GM19351 (cell line): Measurements from ENCODE around the gene NYAP1.
"Not testable (repeated sequence)": the region's sequence is repeated elsewhere in the genome, so short reads cannot be mapped to it uniquely, and the experiment has no call there.

Experiments used
- ATAC-seq: cut with Tn5 transposase; IDR thresholded peaks from one replicate; pipeline ENCODE4 v1.9.1; 2021; ENCODE audit warnings: mild to moderate bottlenecking, moderate library complexity; ENCODE audit not compliant: unreplicated experiment

Gene NYAP1

GRCh38 chr7:100483722-100484672 lies at the start of gene NYAP1:
Gene NYAP1, plus strand, starts transcription at chr7:100483927. Its CDS starts 1,385 bp downstream, at chr7:100485312.
- no peak for ATAC-seq

DNA sequence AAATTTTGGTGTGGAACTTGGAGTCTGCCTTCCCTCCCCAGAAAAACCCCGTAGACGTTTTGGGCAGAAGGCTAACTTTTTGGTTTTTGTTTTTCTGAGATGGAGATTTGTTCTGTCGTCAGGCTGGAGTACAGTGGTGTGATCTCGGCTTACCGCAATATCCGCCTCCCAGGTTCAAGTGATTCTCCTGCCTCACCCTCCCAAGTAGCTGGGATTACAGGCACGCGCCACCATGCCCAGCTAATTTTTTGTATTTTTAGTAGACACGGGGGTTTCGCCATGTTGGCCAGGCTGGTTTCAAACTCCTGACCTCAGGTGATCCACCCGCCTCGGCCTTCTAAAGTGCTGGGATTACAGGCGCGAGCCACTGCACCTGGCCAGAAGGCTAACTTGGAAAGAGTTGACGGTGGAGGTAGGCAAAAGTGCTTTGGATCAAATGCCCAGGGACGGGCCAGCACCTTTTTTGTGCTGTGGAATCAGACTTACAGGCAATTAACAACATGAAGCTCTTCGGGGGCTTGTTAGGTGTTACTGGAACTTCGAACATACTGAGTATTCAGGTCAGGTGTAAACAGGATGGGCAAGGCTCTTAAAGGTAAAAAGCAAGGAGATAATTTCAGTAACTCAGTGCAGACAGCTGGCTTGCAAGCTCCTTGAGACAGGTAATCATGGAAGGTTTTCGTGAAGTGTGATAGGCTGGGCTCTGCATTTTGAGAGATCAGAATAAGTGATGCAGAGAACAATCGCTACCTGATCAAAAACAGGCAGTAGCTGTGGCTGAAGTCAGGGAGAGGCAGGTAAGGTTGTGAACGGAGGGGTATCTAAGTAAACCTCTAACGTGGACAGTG lies 49.2 kb upstream of the NYAP1 start:
- ATAC-seq: no peak

DNA sequence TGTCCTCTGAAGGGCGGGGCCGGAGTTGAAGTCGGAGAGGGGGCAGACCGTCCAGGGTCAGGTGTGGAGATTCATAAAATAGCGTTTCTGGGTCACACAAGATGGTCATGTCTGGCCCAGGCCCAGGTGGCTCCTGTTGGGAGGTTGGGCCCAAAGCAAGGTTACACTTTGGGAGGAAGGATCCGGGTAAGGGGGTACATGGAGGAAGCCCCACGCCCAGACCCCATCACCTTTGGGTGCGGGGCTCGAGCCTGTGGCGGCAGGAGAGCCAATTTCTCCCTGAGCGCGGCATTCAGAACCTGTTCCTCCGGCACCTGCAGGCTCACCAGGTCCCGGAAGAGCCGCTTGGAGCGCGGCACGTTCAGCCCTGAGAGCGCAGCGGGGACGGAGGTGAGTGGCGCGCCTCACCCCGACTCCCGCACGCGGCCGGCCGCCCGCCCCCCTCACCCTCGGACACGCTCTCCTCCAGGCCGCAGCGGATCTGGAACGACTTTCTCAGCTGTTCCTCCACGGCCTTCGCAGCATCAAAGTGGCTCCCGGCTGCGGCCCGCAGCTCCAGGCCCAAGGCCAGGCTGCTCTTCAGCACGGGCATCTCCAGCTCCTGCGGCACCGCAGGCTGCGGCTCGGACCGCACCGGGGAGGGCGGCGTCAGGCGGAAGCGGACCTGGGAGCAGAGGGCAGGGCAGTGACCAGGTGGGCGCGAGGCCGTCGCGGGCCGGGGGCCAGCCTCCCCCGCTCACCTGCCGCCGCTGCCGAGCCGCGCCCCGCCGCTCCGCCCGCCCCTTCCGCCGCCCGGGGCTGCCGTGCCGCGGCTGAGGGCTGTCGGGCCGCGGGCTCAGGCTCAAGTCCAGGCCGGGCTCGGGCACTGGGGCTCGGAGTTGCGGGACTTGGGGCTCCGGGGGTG lies 48.1 kb upstream of the NYAP1 start:
- ATAC-seq: peak; percentile 25

- no peak for ATAC-seq
Observed at GRCh38 chr7:100437150-100438100, 46.3 kb upstream of the NYAP1 start.

DNA sequence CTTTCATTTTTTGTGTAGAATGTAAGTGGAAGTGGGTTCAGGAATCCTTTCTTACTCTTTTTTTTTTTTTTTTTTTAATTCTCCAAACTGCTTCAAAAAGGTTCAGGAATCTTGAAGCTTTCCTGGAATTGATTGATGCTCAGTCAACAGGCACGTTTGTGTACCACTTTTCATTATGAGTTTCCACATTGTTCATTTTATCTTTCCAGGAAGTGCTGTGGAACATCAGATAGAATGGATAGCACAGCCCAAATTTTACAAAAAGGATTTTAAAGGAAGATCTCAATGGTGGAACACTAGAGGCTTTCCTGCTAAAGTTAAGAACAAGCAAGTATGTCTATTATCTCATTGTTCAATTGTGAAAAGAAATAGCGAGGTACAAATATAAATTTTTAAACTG lies 45.6 kb upstream of the NYAP1 start:
- no peak for ATAC-seq

DNA sequence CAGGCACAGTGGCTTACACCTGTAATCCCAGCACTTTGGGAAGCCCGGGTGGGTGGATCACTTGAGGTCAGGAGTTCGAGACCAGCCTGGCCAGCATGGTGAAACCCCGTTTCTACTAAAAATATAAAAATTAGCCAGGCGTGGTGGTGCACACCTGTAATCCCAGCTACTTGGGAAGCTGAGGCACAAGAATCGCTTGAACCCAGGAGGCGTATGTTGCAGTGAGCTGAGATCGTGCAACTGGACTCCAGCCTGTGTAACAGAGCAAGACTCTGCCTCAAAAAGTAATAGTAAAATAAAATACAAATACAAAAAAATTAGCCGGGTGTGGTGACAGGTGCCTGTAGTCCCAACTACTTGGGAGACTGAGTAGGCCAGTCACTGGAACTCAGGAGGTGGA lies 45.0 kb upstream of the NYAP1 start:
- ATAC-seq: not testable (repeated sequence)

DNA sequence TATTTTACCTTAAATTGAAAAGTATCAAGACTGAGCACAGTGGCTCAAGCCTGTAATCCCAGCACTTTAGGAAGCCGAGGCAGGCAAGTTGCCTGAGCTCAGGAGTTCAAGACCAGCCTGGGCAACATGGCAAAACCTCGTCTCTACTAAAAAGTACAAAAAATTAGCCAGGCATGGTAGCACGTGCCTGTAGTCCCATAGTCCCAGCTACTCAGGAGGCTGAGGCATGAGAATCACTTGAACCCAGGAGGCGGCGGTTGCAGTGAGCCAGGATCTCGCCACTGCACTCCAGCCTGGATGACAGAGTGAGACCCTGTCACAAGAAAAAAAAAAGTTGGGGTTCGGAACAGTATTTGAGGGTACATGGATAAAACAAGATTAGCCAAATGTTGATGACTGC lies 44.5 kb upstream of the NYAP1 start:
- not testable (repeated sequence) for ATAC-seq

DNA sequence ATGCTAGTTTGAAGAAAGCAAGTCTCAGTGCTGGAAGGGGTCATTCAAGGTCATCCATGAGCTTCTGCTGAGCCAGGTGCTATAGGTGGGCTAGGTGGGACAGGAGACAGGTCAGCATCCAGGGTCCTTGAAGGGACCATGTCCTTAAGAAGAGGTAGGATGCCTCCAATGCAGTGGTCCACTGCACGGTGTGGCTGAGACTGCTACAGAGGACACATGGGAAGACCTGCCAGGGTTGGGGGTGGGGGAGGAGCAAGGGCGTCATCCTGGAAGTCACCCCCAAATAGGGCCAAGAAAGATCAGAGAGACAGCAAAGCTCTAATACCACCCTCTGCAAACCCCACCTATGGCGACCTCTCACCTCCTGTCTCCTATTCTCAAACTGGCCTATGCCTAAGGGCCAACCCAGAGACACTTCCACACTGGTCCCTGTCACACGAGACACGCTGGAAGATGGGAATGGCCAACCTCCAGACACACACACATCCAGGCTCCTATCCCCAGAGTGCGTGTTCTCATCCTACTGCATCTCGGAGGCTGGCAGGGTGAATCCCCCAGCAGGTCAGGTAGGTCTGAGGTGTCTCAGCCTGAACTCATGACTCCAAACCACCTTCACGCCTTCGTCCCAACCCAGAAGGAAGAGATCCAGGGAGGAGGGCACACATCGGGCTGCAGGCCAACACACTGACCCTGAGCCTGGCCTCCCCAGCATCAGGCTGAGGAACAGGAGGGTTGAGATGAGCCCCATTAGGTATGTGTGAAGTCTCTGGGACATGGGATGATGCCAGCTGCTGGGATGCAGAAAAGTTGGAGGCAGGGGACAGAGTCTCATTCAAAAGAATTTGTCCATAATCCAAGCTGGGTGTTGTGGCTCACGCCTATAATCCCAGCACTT lies 41.8 kb upstream of the NYAP1 start:
- no peak for ATAC-seq

DNA sequence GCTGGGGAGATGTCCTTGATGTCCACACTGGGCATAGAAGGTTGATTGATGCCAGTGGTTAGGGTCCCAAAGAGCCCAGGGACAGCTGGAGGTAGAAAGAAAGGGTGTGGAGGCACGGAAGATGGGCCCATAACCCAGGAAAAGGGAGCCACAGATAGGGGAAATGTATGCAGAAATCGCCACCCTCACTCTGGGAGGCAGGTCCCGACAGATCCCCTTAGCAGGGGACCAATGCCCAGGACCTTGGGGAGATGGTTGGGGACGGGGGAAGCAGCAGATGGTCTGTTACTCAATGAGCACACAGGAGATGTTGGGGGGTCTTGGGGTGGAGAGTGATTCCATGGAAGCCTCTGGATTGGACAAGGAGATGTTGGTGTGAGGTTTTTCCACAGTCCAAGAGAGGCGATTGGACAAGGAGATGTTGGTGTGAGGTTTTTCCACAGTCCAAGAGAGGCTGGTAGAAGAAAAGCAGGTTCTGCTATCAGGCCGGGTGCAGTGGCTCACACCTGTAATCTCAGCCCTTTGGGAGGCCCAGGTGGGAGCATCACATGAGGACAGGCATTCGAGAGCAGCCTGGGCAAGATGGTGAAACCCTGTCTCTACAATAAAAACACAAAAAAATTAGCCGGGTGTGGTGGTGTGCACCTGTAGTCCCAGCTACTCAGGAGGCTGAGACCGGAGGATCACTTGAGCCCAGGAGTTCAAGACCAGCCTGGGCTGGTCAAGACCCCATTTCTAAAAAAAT lies 40.5 kb upstream of the NYAP1 start:
- ATAC-seq: no peak

DNA sequence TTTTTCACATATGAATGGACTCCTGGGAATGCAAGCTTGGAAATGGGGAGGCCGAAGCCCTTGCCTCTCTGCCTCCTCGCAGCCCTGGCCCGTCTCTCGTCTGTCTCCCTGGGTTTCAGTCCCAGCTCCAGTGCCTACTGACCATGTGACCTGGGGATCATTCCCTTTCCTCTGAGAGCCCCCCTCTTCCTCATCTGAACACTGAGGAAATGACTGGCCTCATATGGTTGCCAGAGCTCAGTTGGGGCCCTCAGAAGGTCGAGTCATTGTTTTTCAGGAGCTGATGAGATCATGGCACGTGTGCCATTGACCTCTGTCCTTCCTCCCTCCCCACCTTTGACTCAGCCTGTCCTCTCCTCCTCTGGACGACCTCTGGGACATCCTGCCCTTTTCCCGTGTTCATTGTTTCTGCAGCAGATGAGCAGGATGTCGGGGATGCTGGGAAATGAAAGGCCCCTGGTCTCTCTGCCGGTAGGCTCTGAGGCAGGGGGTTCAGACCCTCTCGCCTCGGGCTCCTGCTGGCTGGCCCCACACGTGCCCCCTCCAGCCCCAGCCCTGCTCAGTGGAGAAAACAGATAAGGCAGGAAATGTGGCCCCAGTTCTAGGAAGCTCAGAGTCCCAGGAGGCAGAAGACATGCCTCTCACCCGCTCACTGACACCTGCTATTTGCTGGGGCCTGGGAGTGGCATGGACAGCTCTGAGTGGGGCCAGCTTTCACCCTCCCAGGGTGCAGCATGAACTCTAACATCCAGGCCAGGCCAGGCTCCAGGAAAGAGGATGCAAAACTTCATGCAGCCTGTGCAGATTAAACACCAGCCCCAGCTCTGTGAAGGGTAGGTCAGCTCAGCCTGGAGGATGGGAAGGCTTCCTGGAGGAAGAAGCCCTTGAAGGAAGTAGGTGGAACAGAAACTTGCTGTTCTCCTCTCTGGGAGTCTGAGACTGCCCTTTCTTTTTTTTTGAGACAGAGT lies 39.1 kb upstream of the NYAP1 start:
- ATAC-seq: no peak

GRCh38 chr7:100446040-100446439 lies 37.7 kb upstream of the NYAP1 start:
- ATAC-seq: no peak

- ATAC-seq: not testable (repeated sequence)
Observed at GRCh38 chr7:100447363-100447762, 36.4 kb upstream of the NYAP1 start.

DNA sequence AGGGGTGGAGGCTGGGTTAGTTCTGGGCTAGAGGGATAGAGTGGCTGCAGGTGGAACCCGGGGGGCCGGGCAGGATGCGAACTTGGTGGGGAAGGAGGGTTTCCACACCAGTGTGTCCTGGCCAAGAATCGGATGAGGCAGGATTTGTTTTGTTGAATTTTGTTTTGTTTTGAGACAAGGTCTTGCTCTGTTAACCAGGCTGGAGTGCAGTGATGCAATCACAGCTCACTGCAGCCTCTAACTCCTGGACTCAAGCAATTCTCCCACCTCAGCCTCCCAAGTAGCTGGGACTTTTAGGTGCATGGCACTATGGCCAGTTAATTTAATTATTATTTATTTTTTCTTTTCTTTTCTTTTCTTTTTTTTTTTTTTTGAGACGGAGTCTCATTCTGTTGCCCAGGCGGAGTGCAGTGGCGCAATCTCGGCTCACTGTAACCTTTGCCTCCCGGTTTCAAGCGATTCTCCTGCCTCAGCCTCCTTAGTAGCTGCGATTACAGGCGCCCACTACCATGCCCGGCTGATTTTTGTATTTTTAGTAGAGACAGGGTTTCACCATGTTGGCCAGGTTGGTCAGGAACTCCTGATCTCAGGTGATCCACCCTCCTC lies 34.4 kb upstream of the NYAP1 start:
- no peak for ATAC-seq

DNA sequence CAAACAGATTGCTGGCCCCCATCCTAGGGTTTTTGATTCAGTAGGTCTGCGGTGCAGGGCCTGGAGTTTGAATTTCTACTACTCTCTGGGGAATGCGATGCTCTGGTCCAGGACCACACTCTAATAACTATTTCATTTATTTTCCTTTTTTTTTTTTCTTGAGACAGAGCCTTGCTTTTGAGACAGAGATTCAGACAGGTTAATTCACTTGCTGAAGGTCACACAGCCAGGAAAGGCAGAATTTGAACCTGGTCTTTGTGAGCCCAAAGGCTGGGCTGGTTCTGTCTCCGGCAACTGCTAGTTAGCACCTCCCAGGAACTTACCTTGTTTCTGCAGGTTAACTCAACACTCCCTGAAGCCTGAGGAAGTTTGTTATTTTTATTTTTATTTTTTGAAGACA lies 31.2 kb upstream of the NYAP1 start:
- ATAC-seq: no peak

GRCh38 chr7:100453854-100454253 lies 29.9 kb upstream of the NYAP1 start:
- not testable (repeated sequence) for ATAC-seq

GRCh38 chr7:100455206-100455605 lies 28.5 kb upstream of the NYAP1 start:
- no peak for ATAC-seq
